ENCODE data around the gene CDCA3.

Gene CDCA3

GRCh38 chr12:6819106-6820030 is 31.7 kb downstream of the CDCA3 start:
- DNase-seq: no peak

DNA sequence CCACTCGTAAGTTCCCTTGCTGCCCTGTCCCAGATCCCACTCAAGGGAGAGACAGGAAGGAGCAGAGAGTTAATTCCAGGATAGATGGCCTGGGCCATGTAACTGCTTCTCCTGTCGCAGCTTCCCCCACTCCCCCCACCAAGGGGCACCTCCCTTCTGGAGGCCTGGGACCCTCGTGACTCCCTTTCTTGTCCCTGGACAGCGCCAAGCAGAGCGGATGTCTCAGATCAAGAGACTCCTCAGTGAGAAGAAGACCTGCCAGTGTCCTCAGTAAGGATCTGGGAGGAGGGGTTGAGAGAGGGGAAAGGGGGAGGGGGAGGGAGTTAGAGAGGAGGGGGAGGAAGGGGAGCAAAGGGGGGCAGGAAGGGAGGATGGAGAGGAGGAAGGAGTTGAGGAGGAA is 32.4 kb downstream of the CDCA3 start:
- no peak for DNase-seq

DNA sequence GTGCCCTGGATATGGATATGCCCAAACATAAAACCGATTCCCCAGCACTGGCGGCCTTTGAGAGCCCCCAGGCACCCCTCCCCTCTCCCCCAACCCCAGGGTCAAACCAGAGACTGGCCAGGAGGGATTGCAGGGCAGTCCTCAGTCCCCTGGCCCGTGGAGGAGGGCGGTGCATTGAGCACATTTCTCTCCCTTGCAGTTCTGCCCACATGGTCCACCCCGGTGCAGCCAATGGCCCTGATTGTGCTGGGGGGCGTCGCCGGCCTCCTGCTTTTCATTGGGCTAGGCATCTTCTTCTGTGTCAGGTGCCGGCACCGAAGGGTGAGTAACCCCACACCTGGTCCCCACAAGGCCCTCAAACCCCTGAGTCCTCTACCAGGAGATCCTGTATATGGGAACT is 32.9 kb downstream of the CDCA3 start:
- DNase-seq: no peak

DNA sequence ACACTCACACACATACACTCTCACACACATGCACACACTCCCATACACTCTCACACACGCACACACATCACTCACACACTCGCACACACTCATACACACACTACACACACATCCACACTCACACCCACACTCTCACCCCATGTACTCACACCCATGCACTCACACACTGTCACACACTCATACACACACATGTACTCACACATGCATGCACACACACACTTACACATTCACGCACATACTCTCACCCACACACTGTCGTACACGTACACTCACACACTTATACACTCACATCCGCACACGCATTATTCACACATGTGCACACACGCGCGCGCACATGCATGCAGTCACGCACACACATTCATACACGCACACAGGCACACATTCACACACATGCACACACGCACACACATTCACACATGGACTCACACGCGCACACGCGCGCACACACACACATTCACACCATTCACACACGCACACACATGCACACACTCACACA is 33.4 kb downstream of the CDCA3 start:
- DNase-seq: no peak

DNA sequence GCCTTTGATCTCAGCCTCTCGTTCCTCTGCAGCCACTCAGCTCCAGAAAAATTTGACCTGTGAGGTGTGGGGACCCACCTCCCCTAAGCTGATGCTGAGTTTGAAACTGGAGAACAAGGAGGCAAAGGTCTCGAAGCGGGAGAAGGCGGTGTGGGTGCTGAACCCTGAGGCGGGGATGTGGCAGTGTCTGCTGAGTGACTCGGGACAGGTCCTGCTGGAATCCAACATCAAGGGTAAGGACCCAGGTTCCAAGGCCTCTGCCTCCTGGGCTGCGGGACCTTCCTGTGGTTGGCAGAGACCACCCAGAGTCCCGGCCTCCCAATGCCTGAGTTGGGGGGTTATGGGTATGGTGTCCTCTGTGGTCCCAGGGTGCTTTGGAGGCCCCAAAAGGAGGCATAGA is 34.0 kb downstream of the CDCA3 start:
- DNase-seq: no peak

DNA sequence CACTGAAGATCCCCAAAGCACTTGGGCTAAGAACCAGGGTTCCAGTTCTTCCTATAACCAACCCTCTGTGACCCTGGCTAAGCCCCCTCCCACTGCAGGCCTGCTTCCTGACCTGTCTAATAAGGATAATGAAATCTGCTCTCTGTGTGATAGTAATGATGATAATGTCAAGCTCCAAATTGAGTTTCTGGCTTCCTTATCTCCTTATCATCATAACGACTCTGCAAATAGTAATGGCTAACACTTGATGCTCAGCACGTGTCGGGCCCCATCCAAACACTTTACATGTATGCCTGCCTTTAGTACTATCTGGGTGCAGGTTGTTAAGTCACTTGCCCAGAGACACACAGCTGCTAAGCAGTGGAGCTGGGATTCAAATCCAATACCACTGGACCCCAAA is 34.5 kb downstream of the CDCA3 start:
- DNase-seq: no peak

DNA sequence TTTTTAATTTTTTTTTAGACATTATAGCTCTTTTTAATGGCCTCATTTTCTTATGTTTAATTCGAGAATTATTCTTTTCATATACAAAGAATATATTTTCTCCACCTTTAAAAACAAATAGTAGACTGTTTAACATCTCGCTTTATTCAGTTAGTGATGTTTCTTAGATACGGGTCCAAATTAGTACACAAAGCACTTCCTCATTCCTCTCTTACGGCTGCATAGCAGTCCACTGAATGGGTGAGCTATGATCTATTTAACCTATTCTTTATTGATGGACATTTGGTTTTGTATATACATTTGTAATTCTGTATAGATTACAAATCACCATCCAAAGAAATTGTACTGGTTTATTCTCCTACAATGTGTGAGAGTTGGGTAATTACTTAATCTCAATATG is 37.7 kb downstream of the CDCA3 start:
- DNase-seq: no peak

GRCh38 chr12:6810758-6811157 is 40.3 kb downstream of the CDCA3 start:
- DNase-seq: no peak

DNA sequence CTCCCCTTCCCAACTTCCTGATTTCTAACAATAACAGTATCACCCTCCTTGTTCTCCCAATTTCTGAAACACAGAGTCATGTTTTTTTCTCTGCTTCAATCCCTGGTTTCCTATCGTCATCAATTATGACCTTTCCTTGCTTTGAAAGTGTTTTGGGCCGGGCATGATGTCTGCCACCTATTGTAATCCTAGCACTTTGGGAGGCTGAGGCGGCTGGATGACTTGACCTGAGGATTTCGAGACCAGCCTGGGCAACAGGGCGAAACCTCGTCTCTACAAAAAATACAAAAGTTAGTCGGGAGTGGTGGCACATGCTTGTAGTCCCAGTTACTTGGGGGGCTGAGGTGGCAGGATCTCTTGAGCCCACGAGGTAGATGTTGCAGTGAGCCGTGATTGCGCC is 42.0 kb downstream of the CDCA3 start:
- DNase-seq: no peak

- no peak for DNase-seq
Measured at GRCh38 chr12:6807170-6807569, 43.9 kb downstream of the CDCA3 start.

DNA sequence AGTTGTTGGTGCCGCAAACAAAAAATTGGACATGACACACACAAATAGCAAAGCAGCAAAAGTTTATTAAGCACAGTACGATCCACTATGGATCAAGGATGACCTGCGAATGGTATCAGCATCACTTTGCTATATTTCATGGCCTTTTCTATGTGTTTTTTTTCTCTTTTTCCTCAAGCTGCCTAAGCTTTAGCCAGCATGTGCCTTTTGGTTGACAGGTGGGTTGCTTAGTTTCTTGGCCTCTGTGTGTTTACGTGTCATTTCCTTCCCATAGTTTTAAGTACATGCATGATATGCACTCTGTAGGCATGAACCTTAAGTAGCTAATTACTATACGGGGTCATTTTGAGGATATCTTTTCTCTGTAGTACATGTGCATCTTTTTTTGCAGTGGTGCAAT is 51.9 kb downstream of the CDCA3 start:
- DNase-seq: no peak

All from SW 1271 (cell line).